ENCODE measurements around the gene ACVR1B. TPM values are rescaled to one million over a fixed set of nuclear protein-coding genes. Genes with fewer than 3 reads are reported as not detected.

The ACVR1B gene
- total and polyA plus RNA-seq, 2 donors (not counting 3 experiments of a cell fraction or from before 2014, with no cell fraction given): 29.0 to 33.7 TPM

- Histone ChIP-seq H3K27me3 (ENCODE audit: control insufficient read depth in 2 of 2, insufficient read depth in 2 of 2, low read length in 2 of 2) (no peaks in the 10 kb centered on the region), H3K4me3 (replicated peaks in 1 of 3; ENCODE audit: insufficient read depth in 1 of 3, low read depth in 1 of 3, low read length in 3 of 3) (no peak overlapping the region), H2AFZ (ENCODE audit: low read depth, low read length) (no peak overlapping the region), H3K4me2 (ENCODE audit: insufficient read depth, low read length) (no peak overlapping the region), H3K27ac (ENCODE audit: insufficient read depth, low read depth, low read length) (no peak overlapping the region), H3K9me1 (replicated peaks; ENCODE audit: control insufficient read depth, extremely low read depth, insufficient read depth, low read length) (no peaks in the 10 kb centered on the region), H3K9ac (replicated peaks; ENCODE audit: extremely low read depth, insufficient read depth, low read length) (no peak overlapping the region), H3K36me3 (ENCODE audit: control insufficient read depth in 2 of 2, extremely low read depth in 1 of 2, insufficient read depth in 2 of 2, low read length in 2 of 2) (peaks cover 32 to 45% of the 10 kb centered on the region in 2 experiments), H3K4me1 (ENCODE audit: control insufficient read depth, extremely low read depth, insufficient read depth, low read length) (peaks cover 34% of the 10 kb centered on the region), H3K9me3 (replicated peaks; ENCODE audit: control insufficient read depth, insufficient read depth, low read length) (no peaks in the 10 kb centered on the region), H3K79me2 (ENCODE audit: control insufficient read depth, insufficient read depth, low read length) (peaks cover 30% of the 10 kb centered on the region), H4K20me1 (replicated peaks; ENCODE audit: control insufficient read depth, extremely low read depth, insufficient read depth, low read length) (no peaks in the 10 kb centered on the region)
- CTCF ChIA-PET: interaction anchor here (1.3 to 12.8 kb wide), 2 partner anchors 23 to 60 kb away, joined by 3 to 393 read pairs; no protein-coding TSS in a partner anchor
- dilution Hi-C loops (cut with MboI; ENCODE audit: extremely low pct_ligation_motif_present, low sequenced_read_pairs) (no loop called here), intact Hi-C loops (cut with micrococcal nuclease) (no loop called here)
- no peak for DNase-seq (ENCODE audit: low read depth, low spot score)
- POLR2A ChIA-PET: interaction anchor here (0.6 kb wide), 1 partner anchor 12 kb away, joined by 10 read pairs; no protein-coding TSS in a partner anchor
- no peak for FAIRE-seq
- TF ChIP-seq MAX (IDR thresholded peaks at IDR 0.05; ENCODE audit: insufficient read depth, insufficient read length) (no peak), POLR2A (IDR thresholded peaks at IDR 0.05; ENCODE audit: low read depth, low read length) (no peak), CTCF (IDR thresholded peaks at IDR 0.05; ENCODE audit: extremely low read depth in 1 of 2, insufficient read depth in 1 of 2, low read depth in 1 of 2, low read length in 2 of 2) (no peak), MYC (IDR thresholded peaks at IDR 0.05; ENCODE audit: low read depth, low read length) (no peak), GATA2 (IDR thresholded peaks at IDR 0.05; ENCODE audit: insufficient read depth, insufficient read length, low read depth, low read length) (no peak), EZH2 (IDR thresholded peaks at IDR 0.05; ENCODE audit: borderline replicate concordance, low read depth, low read length, severe bottlenecking) (no peak), POLR2AphosphoS5 (IDR thresholded peaks at IDR 0.05; ENCODE audit: insufficient read depth, low read depth, low read length) (no peak), JUN (IDR thresholded peaks at IDR 0.05; ENCODE audit: borderline replicate concordance, insufficient read depth, insufficient read length, low read depth) (no peak), FOS (IDR thresholded peaks at IDR 0.05; ENCODE audit: borderline replicate concordance, insufficient read depth, low read length) (no peak)
- no TSS peak for BruUV-seq (replicated peaks)
Observed at GRCh38 chr12:51920046-51920445, 31.5 kb upstream of the ACVR1B start.
